ENCODE results near the gene WASL. TPM values are rescaled to one million over a fixed set of nuclear protein-coding genes. Genes with fewer than 3 reads are reported as not detected.

The WASL gene
- total RNA-seq, 3 donors from 2014 or later: 27.8 to 38.3 (median 37.8) TPM

DNA sequence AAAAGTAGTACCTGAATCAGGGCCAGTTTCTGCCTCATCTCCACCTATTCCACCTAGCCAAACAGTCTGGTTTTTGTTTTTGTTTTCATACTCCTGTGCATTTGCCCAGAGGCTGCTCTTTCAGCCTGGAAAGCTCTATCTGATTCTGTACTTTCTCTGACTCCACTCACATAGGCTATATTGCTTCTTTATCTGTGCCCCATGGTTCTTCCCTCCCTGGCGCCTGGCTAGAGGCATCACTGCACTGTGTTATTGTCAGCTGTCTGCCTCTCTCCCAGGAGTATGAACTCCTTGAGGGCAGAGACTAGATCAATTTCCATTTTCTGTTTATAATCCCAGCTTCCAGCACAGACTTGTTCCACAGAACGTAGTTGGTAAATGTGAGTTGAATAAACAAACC lies 98.2 kb downstream of the WASL start:
- no peak overlapping the region for H3K27ac ChIP-seq
- no peaks in the 10 kb centered on the region for H3K9me3 ChIP-seq
- no peak overlapping the region for H3K4me3 ChIP-seq
- TF ChIP-seq POLR2A (IDR thresholded peaks at IDR 0.05): no peak
- no peak for TF ChIP-seq POLR2AphosphoS5 (IDR thresholded peaks at IDR 0.05)
- no peak for TF ChIP-seq CTCF (IDR thresholded peaks at IDR 0.05)
- H3K36me3 ChIP-seq: no peaks in the 10 kb centered on the region
- DNase-seq (ENCODE audit: low spot score in 2 of 2): no peak
- H3K27me3 ChIP-seq: no peaks in the 10 kb centered on the region
- H3K4me1 ChIP-seq: no peaks in the 10 kb centered on the region
- intact Hi-C loops (cut with DNase I; ENCODE audit: low total_unique reads): no loop called here

- H3K9me3 ChIP-seq: no peaks in the 10 kb centered on the region
- TF ChIP-seq POLR2A (IDR thresholded peaks at IDR 0.05) (no peak), CTCF (IDR thresholded peaks at IDR 0.05) (no peak)
- no peak overlapping the region for H3K27ac ChIP-seq
- no peak for DNase-seq (ENCODE audit: low spot score in 2 of 2)
- no peak overlapping the region for H3K4me3 ChIP-seq
- intact Hi-C loops (cut with DNase I; ENCODE audit: low total_unique reads): no loop called here
- no peaks in the 10 kb centered on the region for H3K36me3 ChIP-seq
- H3K27me3 ChIP-seq: no peaks in the 10 kb centered on the region
- no peaks in the 10 kb centered on the region for H3K4me1 ChIP-seq
These were observed 98.8 kb downstream of the WASL start for GRCh38 chr7:123649964-123650363.

DNA sequence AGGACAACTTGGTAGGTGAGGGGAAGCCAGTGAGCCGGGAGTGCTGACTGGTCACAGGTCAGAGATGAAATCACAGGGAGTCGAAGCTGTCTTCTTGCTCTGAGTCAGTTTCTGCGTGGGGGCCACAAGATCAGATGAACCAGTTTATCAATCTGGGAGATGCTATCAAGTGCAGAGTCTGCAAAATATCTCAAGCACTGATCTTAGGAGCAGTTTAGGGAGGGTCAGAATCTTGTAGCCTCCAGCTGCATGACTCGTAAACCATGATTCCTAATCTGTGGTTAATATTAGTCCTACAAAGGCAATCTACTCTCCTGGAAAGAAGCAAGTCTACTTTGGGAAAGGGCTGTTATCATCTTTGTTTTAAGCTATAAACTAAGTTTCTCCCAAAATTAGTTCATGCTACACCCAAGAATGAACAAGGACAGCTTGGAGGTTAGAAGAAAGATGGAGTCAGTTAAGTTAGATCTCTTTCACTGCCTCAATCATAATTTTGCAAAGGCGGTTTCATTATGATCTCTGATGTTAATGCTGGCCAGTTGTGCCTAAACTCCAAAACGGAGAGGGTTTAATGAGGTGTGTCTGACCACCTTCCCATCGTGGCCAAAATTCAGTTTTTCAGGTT lies 101.6 kb downstream of the WASL start:
- intact Hi-C loops (cut with DNase I; ENCODE audit: low total_unique reads): no loop called here
- no peaks in the 10 kb centered on the region for H3K36me3 ChIP-seq
- no peak for TF ChIP-seq POLR2AphosphoS5 (IDR thresholded peaks at IDR 0.05)
- no peak overlapping the region for H3K4me3 ChIP-seq
- no peak for DNase-seq (ENCODE audit: low spot score in 2 of 2)
- no peak overlapping the region for H3K27ac ChIP-seq
- no peaks in the 10 kb centered on the region for H3K27me3 ChIP-seq
- H3K9me3 ChIP-seq: no peaks in the 10 kb centered on the region
- no peaks in the 10 kb centered on the region for H3K4me1 ChIP-seq

- no peak for DNase-seq (ENCODE audit: low spot score in 2 of 2)
- H3K4me1 ChIP-seq: no peaks in the 10 kb centered on the region
- no peaks in the 10 kb centered on the region for H3K36me3 ChIP-seq
- TF ChIP-seq CTCF (IDR thresholded peaks at IDR 0.05) (no peak), POLR2A (IDR thresholded peaks at IDR 0.05) (no peak), POLR2AphosphoS5 (IDR thresholded peaks at IDR 0.05) (no peak)
- no peaks in the 10 kb centered on the region for H3K27me3 ChIP-seq
- intact Hi-C loops (cut with DNase I; ENCODE audit: low total_unique reads): no loop called here
- H3K9me3 ChIP-seq: no peaks in the 10 kb centered on the region
- H3K27ac ChIP-seq: no peak overlapping the region
- no peak overlapping the region for H3K4me3 ChIP-seq
These were observed 103.3 kb downstream of the WASL start for GRCh38 chr7:123645516-123645915.

DNA sequence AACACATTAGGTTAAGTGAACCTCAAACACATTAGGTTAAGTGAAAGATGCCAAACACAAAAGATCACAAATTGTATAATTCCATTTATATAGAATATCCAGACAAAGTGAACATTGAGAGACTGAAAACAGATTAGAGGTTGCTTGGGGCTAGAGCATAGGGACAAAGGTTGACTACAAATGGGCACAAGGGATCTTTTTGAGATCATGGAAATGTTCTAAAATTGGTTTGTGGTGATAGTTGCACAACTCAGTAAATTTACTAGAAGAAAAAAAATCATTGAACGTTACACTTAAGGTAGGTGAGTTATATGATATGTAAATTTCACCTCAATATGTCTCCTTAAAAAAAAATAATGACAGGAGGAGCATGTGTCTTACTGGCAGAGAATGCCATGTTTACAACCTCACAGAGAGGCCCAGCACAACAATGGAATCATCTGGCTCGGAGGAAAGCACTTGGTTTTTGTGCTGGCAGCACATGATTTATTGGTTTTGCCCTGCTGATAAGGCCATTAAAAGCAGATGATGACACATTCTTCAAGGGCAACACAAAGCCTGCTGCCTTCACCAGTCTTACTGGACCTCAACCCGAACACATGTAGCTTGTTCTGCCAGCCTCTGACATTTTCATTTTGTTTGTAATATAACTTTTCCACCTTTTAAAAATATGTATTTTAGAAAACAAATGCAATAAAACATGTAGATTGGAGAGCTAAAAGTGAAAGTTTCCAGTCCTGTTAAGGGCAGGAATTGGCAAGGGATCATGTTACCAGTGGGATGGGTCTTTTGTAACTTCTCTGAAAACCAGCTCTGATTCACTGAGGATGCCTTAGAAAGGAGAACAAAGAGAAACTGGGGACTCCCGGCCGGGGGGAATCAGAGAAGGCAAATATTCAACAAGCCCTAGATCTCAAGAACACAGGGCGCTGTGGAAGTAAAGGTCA lies 105.0 kb downstream of the WASL start:
- Histone ChIP-seq H3K36me3 (no peaks in the 10 kb centered on the region), H3K27me3 (no peaks in the 10 kb centered on the region), H3K4me1 (no peaks in the 10 kb centered on the region), H3K27ac (peak overlapping the region in 1 of 2 donors; percentile 35), H3K4me3 (peak overlapping the region in 2 of 3 donors; percentile 12 to 32), H3K9me3 (no peaks in the 10 kb centered on the region)
- intact Hi-C loops (cut with DNase I; ENCODE audit: low total_unique reads): no loop called here
- no peak for DNase-seq (ENCODE audit: low spot score in 2 of 2)
- TF ChIP-seq POLR2A (IDR thresholded peaks at IDR 0.05) (no peak), POLR2AphosphoS5 (IDR thresholded peaks at IDR 0.05) (no peak), CTCF (IDR thresholded peaks at IDR 0.05) (no peak)

Measured in breast epithelium (tissue), 4 donors.